Peyer's patch (tissue), 4 donors: Measurements from ENCODE around the gene SLC26A1.

ENCODE experiments used
- CTCF ChIP-seq, 6 experiments: fragments of 450-650 bp in 4 of 6; fragments of 200-600 bp in 2 of 6; sonication (generic) in 1 of 6; IDR thresholded peaks; one replicate each; pipeline ENCODE4 v1.5.1; 2017 to 2019; ENCODE audit warnings: antibody characterized with exemption in 6 of 6, mild to moderate bottlenecking in 3 of 6, moderate library complexity in 1 of 6
- POLR2A ChIP-seq, 2 donors: fragments of 450-650 bp; IDR thresholded peaks; one replicate each; pipeline ENCODE4 v1.5.1; 2017; ENCODE audit warnings: antibody characterized with exemption in 2 of 2, mild to moderate bottlenecking in 2 of 2, moderate library complexity in 2 of 2

DNA sequence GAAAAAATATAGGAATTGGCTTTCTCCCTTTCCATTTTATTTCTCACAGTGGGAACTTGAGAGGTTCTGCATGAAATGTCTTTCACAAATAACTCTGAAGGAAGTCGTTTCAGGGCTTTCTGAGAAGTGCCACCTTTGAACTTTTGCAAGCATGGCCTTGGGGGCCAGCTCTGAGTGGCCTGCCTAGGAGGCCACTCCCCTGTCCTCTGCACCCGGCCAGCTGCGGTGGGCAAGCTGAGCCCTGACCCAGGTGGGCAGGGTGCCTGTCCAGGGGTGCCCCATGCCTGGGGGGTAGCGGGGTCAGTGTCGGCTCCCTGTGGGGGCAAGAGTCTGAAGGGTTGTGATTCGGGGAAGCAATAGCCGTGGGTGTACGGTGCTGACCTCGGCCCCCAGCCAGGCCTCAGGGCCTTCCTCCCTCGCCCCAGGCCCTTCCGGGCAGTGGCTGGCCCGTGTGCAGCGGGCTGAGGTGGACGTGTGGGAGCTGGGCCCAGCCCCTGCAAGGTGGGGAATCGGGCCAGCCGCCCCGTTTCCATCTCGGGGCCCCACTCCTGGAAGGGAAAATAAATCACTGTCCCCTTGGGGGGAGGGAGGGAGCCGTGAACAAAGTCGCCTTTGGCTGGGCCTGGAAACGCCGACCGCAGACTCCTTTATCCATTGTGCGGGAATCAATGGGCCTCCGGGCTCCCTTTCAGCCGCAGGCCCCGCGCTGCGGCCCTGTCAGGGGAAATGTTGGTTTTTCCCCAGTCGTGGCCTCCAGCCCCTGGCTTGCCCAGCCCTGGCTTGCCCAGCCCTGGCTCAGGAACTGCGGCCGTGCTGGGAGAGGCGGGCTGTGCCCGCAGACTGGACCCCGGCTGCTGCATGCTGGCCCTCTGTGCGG is 21.3 kb upstream of the SLC26A1 start:
- no peak for TF ChIP-seq CTCF (IDR thresholded peaks at IDR 0.05)
- TF ChIP-seq POLR2A (IDR thresholded peaks at IDR 0.05): no peak
